ENCODE results near the gene EFNB1. TPM values are rescaled to one million over a fixed set of nuclear protein-coding genes. Genes with fewer than 3 reads are reported as not detected.

The EFNB1 gene
- polyA plus RNA-seq, 1 donor, result 51.1 TPM

DNA sequence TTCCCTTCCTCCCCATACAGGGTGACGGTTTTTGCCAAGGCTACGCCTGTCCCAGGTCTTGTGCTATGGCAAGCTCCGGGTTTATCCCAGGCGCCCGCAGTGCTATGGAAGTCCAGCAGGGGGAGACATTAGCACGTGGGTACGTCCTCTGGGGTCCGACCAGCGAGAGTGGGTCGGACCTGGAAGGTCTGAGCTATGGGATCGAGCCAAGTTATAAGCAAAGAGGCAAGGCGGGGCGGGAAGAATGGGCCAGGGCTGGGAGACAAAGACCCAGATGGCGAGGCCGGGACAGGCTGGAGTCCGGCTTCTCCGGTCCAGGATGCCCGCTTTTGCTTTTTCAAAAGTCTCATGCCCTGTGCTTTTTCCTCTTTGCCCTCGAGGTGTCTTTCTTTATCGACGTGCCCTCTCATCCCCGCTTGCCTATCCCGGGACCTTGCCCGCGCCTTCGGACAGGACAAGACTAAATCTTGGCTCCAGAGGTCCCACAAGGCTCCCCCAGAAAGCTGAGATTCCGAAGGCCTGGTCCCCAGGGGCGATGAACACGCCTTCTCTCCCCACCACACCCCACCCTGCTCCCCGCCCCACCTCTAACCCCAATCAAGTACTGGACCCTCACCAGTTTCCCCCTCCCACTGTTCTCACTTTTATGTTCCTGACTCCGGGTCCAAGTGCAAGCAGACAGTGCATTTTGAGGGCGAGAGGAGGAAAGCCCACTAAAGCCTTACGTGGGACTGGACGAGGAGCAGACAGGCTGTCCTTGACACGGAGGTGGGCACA, 785 bp upstream of the EFNB1 start:
- DNase-seq, result peak; percentile 84

GRCh38 chrX:68829582-68830418, 979 bp downstream of the EFNB1 start:
- DNase-seq, result no peak

DNA sequence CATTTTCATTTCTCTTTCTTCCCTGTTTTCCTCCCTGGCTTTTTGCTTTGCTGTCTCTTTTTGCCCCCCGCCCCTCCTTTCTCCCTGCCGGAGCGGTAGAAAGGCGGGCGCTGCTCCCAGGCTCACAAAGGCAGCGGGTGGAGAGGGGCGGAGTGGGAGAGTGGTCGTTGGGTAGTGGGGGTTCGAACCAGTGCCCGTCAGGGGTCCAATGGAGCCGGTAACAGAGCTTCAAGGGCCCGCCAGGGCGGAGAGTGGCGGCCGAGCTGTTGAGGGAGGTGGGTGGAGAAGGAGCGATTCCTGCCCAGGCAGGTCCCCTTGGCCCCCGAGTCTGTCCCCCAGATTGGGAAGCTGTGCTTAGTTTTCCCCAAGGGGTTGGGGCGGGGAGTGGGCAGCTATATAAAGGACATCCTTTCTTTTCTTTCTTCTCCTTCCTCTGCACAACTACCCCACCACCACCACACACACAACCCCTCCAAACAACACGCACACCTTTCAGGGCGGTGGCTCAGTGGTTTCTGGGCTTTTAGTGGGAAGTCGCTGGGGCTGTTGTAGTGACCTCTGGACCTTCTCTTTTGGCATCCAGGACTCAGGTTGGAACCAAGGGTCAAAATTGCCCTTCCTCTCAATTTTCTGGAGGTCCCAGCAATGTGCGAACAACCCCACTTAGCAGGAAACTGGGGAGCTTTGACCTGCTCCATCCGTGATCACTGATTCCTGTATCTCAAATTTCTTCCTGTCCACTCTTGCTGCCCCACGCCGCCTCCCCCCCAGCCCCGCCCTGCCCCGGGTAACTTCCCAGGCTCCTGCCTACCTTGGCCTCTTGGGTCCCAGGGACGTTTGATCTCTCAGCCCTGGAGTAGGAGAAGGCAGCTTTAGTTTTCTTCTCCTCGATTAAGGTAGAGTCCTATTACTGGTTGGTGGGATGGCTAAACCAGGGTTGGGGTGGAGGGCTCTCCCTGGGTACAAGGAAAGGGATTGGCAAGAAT, 1.9 kb downstream of the EFNB1 start:
- no peak for DNase-seq

DNA sequence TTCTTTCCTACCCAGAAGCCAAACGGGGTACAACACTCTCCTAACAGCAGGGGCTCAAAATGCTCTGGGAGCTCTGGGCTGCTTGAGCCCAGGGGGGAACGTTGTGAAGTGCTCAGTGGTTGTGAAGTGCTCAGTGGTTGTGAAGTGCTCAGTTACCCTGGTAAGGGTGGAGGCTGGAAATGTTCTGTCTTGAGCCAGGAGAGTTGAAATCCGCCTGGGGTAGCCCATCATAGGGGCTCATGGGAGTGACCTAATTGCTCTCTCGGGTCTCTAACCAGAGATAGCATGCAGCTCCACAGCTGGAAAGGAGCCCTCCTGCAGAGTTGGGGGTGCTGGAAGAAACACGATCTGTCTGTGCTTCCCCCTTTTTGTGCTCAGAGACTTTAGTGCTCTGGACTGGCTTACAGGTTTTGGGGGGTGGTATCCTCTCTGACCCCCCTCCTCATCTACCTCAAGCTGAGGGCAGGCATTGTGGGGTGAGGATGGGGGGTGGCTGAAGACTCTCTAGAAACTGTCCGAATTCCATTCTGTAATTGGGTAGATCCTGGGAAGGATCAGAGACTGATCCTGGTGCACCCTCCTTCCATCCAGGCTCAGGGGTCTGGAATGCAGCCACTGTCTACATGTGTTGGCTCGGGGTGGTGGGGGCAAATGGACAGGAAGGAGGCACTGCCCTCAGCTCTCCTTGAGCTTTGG, 2.7 kb downstream of the EFNB1 start:
- no peak for DNase-seq

GRCh38 chrX:68832101-68832416, 3.2 kb downstream of the EFNB1 start:
- DNase-seq, result peak; percentile 57

DNA sequence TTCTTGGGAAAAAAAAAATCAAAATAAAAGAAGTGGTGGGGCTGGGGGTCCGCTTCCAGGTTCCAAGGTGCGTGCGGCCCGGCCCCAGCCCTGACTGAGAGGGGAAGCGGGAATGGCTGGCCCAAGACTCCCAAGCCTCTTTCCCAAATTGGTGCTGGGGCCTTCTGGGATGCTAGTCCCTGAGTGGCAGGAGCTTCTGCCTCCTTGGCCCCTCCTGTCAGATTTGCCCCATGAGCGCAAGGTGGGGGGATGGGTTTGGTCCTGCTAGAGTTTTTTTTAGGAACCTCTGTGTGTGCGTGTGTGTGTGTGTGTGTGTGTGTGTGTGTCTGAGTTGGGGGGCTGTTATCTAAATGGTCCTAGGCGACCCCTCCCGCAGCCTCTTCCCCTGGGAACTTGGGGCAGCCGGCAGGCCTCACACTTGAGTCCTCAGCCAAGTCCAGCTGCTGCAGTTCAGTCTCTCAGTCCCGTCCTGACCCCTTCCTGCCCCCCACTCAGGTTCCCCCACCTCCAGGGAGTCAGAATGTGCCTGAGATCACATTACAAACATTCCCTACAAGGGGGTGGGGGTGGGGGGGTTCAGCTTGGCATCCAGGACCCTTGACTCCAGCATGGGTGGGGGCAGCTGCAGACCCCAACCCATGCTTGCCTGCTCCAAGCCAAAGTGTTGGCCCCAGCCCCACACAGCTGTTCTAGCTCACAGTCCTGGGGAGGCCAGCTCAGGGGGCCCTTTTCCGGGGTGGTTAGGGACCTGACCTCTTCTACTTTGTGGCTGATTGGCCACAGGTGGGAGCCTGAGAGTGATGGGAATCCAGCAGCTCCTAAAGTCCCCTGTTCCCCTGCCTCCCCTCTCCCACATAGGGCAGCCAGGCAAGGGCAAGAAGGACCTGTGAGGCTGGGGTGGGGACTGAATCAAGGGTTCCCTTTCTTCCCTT, 4.0 kb downstream of the EFNB1 start:
- no peak for DNase-seq

GRCh38 chrX:68833448-68833805, 4.6 kb downstream of the EFNB1 start:
- DNase-seq, result no peak

DNA sequence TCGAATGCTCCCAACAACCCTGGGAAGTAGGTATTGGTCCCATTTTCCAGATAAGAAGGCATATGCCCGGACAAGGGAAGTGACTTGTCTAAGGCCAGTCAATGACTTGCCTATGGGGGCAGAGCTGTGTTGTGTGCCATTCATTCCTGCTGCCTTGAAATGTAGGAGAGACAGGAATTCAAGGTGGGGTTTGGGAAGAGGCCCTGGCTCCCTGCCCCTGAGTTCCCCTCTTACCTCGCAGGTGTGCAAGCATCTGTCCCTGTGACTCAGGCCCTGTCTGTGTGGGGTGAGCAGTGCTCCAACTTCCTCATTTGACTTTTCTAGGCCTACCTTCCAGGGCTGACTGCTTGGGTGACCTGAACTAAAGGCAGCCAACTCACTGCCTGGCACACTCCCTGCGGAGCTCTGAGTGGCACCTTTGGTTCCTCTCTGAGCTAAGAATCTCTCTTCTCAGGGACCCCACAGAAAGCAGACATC, 5.1 kb downstream of the EFNB1 start:
- DNase-seq, result no peak

DNA sequence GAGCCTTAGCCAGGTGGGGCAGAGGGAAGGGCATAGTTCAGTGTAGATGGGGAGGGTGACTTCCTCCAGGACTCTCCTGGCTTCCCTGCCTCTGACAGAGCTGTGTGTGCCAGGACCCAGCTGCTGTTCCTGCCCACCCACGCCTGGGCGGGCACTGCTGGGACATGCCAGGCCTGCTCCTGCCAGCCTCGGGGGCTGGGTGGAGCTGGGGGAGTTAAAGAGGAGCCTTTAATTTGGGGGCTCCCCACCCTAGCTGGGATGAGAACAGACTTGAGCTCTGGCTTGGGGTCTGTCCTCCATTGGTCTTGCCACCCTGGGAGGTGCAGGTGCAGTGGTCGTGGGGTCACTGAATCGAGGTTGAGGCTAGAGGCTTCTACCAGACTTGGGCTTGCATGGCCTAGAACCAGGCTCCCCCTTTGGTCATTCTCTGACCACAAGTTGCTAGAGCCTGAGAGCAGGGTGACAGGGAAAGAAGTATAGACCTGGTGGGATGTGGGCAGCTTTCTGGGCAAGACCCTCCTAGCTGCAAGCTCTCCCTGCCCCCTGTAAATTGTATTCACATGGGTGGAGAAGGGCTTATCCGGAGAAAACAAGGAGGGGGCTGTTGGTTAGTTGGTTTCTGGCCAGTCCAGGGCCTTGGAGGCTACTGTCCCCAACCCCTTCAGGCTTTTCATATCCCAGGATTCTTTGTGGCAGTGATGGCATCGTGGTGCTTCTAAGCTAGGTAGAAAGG, 5.7 kb downstream of the EFNB1 start:
- no peak for DNase-seq

- no peak for DNase-seq
Observed at GRCh38 chrX:68835104-68835442, 6.3 kb downstream of the EFNB1 start.

DNA sequence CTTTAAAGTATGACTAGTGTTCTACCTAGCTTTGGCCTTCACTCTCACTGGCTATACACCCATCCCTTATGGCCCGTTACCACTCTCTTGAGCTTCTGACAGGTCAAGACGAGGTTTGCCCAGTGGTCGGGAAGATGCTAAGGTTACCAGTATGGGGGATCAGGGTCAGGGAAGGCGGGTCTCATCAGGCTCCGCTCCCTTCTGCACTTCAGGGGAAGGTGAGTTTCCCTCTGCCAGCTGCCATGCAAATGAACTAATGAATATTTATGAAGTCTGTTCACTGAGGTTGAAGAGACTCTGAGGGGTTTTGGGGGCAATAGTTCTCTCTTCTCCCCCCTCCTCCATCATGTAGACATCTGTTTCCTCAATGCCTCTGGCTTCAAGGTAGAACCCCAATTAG, 6.6 kb downstream of the EFNB1 start:
- DNase-seq, result no peak

- no peak for DNase-seq
Observed at GRCh38 chrX:68837119-68837518, 8.3 kb downstream of the EFNB1 start.

- no peak for DNase-seq
Observed at GRCh38 chrX:68838571-68838910, 9.7 kb downstream of the EFNB1 start.

GRCh38 chrX:68839771-68840170, 10.9 kb downstream of the EFNB1 start:
- DNase-seq, result no peak

DNA sequence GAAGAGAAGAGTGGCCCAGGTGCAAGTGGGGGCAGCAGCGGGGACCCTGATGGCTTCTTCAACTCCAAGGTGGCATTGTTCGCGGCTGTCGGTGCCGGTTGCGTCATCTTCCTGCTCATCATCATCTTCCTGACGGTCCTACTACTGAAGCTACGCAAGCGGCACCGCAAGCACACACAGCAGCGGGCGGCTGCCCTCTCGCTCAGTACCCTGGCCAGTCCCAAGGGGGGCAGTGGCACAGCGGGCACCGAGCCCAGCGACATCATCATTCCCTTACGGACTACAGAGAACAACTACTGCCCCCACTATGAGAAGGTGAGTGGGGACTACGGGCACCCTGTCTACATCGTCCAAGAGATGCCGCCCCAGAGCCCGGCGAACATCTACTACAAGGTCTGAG, 11.4 kb downstream of the EFNB1 start:
- no peak for DNase-seq

- DNase-seq, result no peak
Observed at GRCh38 chrX:68841251-68842049, 12.6 kb downstream of the EFNB1 start.

DNA sequence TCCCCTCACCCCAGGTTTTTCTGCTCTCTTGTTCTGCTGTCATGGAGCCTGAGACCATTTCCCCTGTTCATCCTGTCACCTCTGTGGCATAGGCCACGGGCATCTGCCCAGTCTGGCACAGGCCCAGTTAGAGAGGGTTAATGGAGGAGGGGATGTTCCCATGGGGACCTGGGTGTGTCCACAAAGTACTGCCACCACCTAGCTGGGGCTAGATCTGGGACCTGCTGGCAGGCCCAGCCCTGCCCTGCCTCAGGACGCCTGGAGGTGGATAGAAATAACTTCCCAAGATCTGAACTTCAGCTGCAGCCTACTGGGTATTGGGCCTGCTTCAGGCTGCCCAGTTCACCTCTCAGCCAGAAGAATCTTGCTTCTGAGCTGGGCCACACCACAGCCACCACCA, 13.5 kb downstream of the EFNB1 start:
- DNase-seq, result no peak

- DNase-seq, result no peak
Observed at GRCh38 chrX:68842781-68843581, 14.2 kb downstream of the EFNB1 start.

DNA sequence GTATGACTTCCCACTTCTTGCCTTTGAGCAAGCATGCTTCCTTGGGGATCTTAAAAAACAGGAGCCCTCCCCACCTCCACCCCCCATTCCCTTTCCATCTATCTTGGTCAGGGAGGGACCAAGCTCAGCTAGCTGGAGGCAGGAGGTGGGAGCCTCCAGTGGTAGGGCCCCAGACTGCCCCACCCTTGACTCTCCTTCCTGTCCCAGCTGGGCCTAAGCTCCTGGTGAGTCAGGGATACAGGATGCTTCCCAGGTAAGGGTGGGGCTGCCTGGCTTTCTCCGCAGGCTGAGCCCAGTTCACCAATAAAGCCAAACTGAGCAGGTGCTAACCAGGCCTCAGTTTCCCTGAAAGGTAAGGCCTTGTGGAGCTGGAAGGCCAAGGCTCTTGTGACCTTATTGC, 15.2 kb downstream of the EFNB1 start:
- no peak for DNase-seq

All from hindlimb muscle (tissue), 1 donor.